Gastrocnemius medialis (tissue), 4 donors: ENCODE data around the gene TAF1C. TPM values are rescaled to one million over a fixed set of nuclear protein-coding genes. Genes with fewer than 3 reads are reported as not detected.

Experiments used
- ATAC-seq, 2 donors: fragments of 150-250 bp; one replicate each; pipeline ENCODE4 v1.9.1; 2016
- DNase-seq, 2 donors: peaks; one replicate each; pipeline ENCODE4 v3.0.0-alpha.2; 2019
- H3K27ac ChIP-seq, 4 donors: fragments of 200-600 bp; sonication (generic); 1 replicate in 1 of 4; 2 replicates in 3 of 4; pipeline ENCODE4 v1.5.1; 2016 to 2018; ENCODE audit warnings: mild to moderate bottlenecking in 2 of 4, moderate library complexity in 1 of 4
- H3K27me3 ChIP-seq, 3 donors: fragments of 200-600 bp; sonication (generic) in 2 of 3; 1 replicate in 1 of 3; 2 replicates in 2 of 3; pipeline versions ENCODE4 v1.5.1 to v1.6.0; 2016 to 2019; ENCODE audit warnings: mild to moderate bottlenecking in 1 of 3, moderate library complexity in 1 of 3
- H3K36me3 ChIP-seq, 2 donors: fragments of 200-600 bp; sonication (generic) in 1 of 2; one replicate each; pipeline ENCODE4 v1.5.1; 2017 to 2018
- H3K4me1 ChIP-seq, 2 donors: fragments of 200-600 bp; sonication (generic) in 1 of 2; one replicate each; pipeline ENCODE4 v1.5.1; 2016 to 2017; ENCODE audit warnings: mild to moderate bottlenecking in 2 of 2
- H3K4me3 ChIP-seq, 4 donors: fragments of 200-600 bp; sonication (generic) in 3 of 4; 1 replicate in 1 of 4; 2 replicates in 3 of 4; pipeline ENCODE4 v1.5.1; 2016 to 2019; ENCODE audit warnings: mild to moderate bottlenecking in 2 of 4
- H3K9me3 ChIP-seq, 3 donors: fragments of 200-600 bp; sonication (generic) in 2 of 3; 1 replicate in 1 of 3; 2 replicates in 2 of 3; pipeline ENCODE4 v1.5.1; 2016 to 2019
- CTCF ChIP-seq, 5 experiments: fragments of 450-650 bp in 3 of 5; fragments of 200-600 bp in 2 of 5; sonication (generic) in 2 of 5; IDR thresholded peaks in 4 of 5; conservative IDR thresholded peaks in 1 of 5; 1 replicate in 4 of 5; 2 replicates in 1 of 5; pipeline ENCODE4 v1.5.1; 2016 to 2019; ENCODE audit warnings: antibody characterized with exemption in 5 of 5, mild to moderate bottlenecking in 3 of 5, moderate library complexity in 3 of 5
- POLR2A ChIP-seq, 2 donors: fragments of 450-650 bp; IDR thresholded peaks; one replicate each; pipeline ENCODE4 v1.6.1; 2017; ENCODE audit warnings: antibody characterized with exemption in 2 of 2, mild to moderate bottlenecking in 2 of 2, moderate library complexity in 2 of 2
- in situ Hi-C, 4 donors: fragments of 200-750 bp; cut with MboI; loops; one replicate each; pipeline versions ENCODE4 v1.15.0 to v1.8.0; 2017; ENCODE audit warnings: low sequenced_read_pairs in 4 of 4
- intact Hi-C: fragments of 100-400 bp; cut with DNase I; formaldehyde crosslinking; loops from one replicate; pipeline ENCODE4 v1.15.1; 2023; ENCODE audit warnings: low total_unique reads
- total RNA-seq, 4 donors: library from RNA; depleted of rRNA; stranded (reverse); fragments of >200 nt; gene quantifications; one replicate each; pipeline versions ENCODE4 v1.1.0 to v1.2.3, GENCODE V29; 2016

Gene TAF1C
- total RNA-seq, 4 donors from 2014 or later: 6.8 to 35.5 (median 12.3) TPM

GRCh38 chr16:84141143-84141670 is 45.6 kb downstream of the TAF1C start:
- ATAC-seq: no peak
- no peak for TF ChIP-seq CTCF (IDR thresholded peaks at IDR 0.05 in 4 of 5, conservative IDR thresholded peaks at IDR 0.05 in 1 of 5)
- no peak for TF ChIP-seq POLR2A (IDR thresholded peaks at IDR 0.05)
- intact Hi-C loops: loop anchor here (5.0 kb wide), 1 partner anchor 34 kb away; no protein-coding TSS in a partner anchor
- Histone ChIP-seq H3K4me1 (peaks cover 16 to 39% of the 10 kb centered on the region in 2 donors), H3K4me3 (no peak overlapping the region), H3K9me3 (no peaks in the 10 kb centered on the region), H3K27ac (peak overlapping the region in 1 of 4 donors; percentile 10), H3K27me3 (no peaks in the 10 kb centered on the region), H3K36me3 (no peaks in the 10 kb centered on the region)
- in situ Hi-C loops: no loop called here
- peak in 1 of 2 donors; percentile 23 for DNase-seq

- Histone ChIP-seq H3K27me3 (no peaks in the 10 kb centered on the region), H3K4me1 (peaks cover 12 to 33% of the 10 kb centered on the region in 2 donors)
These were observed 47.1 kb downstream of the TAF1C start for GRCh38 chr16:84139628-84140258.

GRCh38 chr16:84138824-84139627 is 47.8 kb downstream of the TAF1C start:
- H3K4me3 ChIP-seq: peak overlapping the region; percentile 23 to 45 (median 42)
- H3K36me3 ChIP-seq: no peaks in the 10 kb centered on the region
- in situ Hi-C loops (no loop called here), intact Hi-C loops (loop anchor here (5.0 kb wide), 2 partner anchors 52 to 242 kb away; partner anchors contain the start of gene MLYCD)
- TF ChIP-seq CTCF (IDR thresholded peaks at IDR 0.05 in 4 of 5, conservative IDR thresholded peaks at IDR 0.05 in 1 of 5) (no peak), POLR2A (IDR thresholded peaks at IDR 0.05) (peak in 1 of 2 donors; percentile 28)
- no peaks in the 10 kb centered on the region for H3K27me3 ChIP-seq
- peaks cover 12 to 30% of the 10 kb centered on the region in 2 donors for H3K4me1 ChIP-seq
- H3K9me3 ChIP-seq: no peaks in the 10 kb centered on the region
- peak overlapping the region; percentile 86 to 92 (median 87) for H3K27ac ChIP-seq
- ATAC-seq: peak; percentile 91 to 93
- peak; percentile 32 to 77 for DNase-seq

More at GRCh38 chr16:84139628-84140258, 47.1 kb downstream of the TAF1C start:
- H3K27ac ChIP-seq: peak overlapping the region; percentile 86 to 92 (median 87)
- ATAC-seq (peak in 1 of 2 donors; percentile 32), DNase-seq (no peak)
- no peaks in the 10 kb centered on the region for H3K9me3 ChIP-seq
- intact Hi-C loops (loop anchor here (5.0 kb wide), 3 partner anchors 32 to 242 kb away; partner anchors contain the start of gene MLYCD), in situ Hi-C loops (no loop called here)
- no peaks in the 10 kb centered on the region for H3K36me3 ChIP-seq
- H3K4me3 ChIP-seq: peak overlapping the region; percentile 23 to 45 (median 42)
- TF ChIP-seq POLR2A (IDR thresholded peaks at IDR 0.05) (no peak), CTCF (IDR thresholded peaks at IDR 0.05 in 4 of 5, conservative IDR thresholded peaks at IDR 0.05 in 1 of 5) (no peak)

- H3K27me3 ChIP-seq: no peaks in the 10 kb centered on the region
- peak overlapping the region; percentile 86 to 92 (median 87) for H3K27ac ChIP-seq
- in situ Hi-C loops (no loop called here), intact Hi-C loops (loop anchor here (5.0 kb wide), 2 partner anchors 51 to 241 kb away; partner anchors contain the start of gene MLYCD)
- peaks cover 11 to 25% of the 10 kb centered on the region in 2 donors for H3K4me1 ChIP-seq
- peak overlapping the region; percentile 23 to 45 (median 42) for H3K4me3 ChIP-seq
- TF ChIP-seq CTCF (IDR thresholded peaks at IDR 0.05 in 4 of 5, conservative IDR thresholded peaks at IDR 0.05 in 1 of 5): no peak
- no peak for TF ChIP-seq POLR2A (IDR thresholded peaks at IDR 0.05)
- ATAC-seq: no peak
- H3K36me3 ChIP-seq: no peaks in the 10 kb centered on the region
- no peak for DNase-seq
- no peaks in the 10 kb centered on the region for H3K9me3 ChIP-seq
These were observed 48.4 kb downstream of the TAF1C start for GRCh38 chr16:84138500-84138823.
